Lower lobe of right lung (tissue), 2 donors: Measurements from ENCODE around the gene PRDX1. TPM values are rescaled to one million over a fixed set of nuclear protein-coding genes. Genes with fewer than 3 reads are reported as not detected.
A peak's percentile ranks its signal among the peaks of the same experiment; 100 is the strongest.

Experiments
- ATAC-seq, 2 donors: fragments of 200-7000 bp; cut with Tn5 transposase; one replicate each; pipeline ENCODE4 v1.9.1; 2020 to 2022; ENCODE audit warnings: mild to moderate bottlenecking in 2 of 2, moderate library complexity in 2 of 2
- DNase-seq: peaks from one replicate; pipeline ENCODE4 v3.0.0-alpha.2; 2020
- H3K27ac ChIP-seq: fragments of 200-600 bp; one replicate; pipeline ENCODE4 v1.8.0; 2022
- H3K27me3 ChIP-seq: fragments of 200-600 bp; one replicate; pipeline ENCODE4 v1.8.0; 2022; ENCODE audit warnings: low read depth
- H3K36me3 ChIP-seq: fragments of 200-600 bp; one replicate; pipeline ENCODE4 v1.8.0; 2022; ENCODE audit warnings: mild to moderate bottlenecking
- H3K4me1 ChIP-seq: fragments of 200-600 bp; one replicate; pipeline ENCODE4 v1.8.0; 2022
- H3K4me3 ChIP-seq: fragments of 200-600 bp; one replicate; pipeline ENCODE4 v1.8.0; 2022; ENCODE audit warnings: mild to moderate bottlenecking
- H3K9me3 ChIP-seq: fragments of 200-600 bp; one replicate; pipeline ENCODE4 v1.8.0; 2022
- CTCF ChIP-seq: fragments of 200-600 bp; IDR thresholded peaks from one replicate; pipeline ENCODE4 v1.8.0; 2022; ENCODE audit warnings: antibody characterized with exemption, mild to moderate bottlenecking
- intact Hi-C: fragments of 100-400 bp; cut with DNase I; formaldehyde crosslinking; loops from one replicate; pipeline ENCODE4 v1.11.0; 2022
- total RNA-seq: library from RNA; stranded (reverse); fragmentation: NEBNext Ultra II Directional; extraction: Animal tissue kit (Norgen Biotek cat#: 25700); gene quantifications from one replicate; pipeline ENCODE4 v1.2.1, GENCODE V29; 2021
- donor health status: DM: no; HTN: yes; CAD: no; lungs with severe emphysema.

The PRDX1 gene
- total RNA-seq, 1 donor from 2014 or later, result 417 TPM

GRCh38 chr1:45512641-45513054 is 9.0 kb downstream of the PRDX1 start:
- DNase-seq (no peak), ATAC-seq (peak; percentile 75 to 76)
- no peak overlapping the region for H3K4me3 ChIP-seq
- no peaks in the 10 kb centered on the region for H3K9me3 ChIP-seq
- H3K36me3 ChIP-seq, result peaks cover 96% of the 10 kb centered on the region
- peak; percentile 75 for TF ChIP-seq CTCF
- H3K4me1 ChIP-seq, result peaks cover 27% of the 10 kb centered on the region
- H3K27me3 ChIP-seq, result no peaks in the 10 kb centered on the region
- intact Hi-C loops, result loop anchor here (5.0 kb wide), 1 partner anchor 60 kb away; no protein-coding TSS in a partner anchor
- no peak overlapping the region for H3K27ac ChIP-seq

GRCh38 chr1:45510972-45511527 is 10.6 kb downstream of the PRDX1 start:
- TF ChIP-seq CTCF, result no peak
- H3K36me3 ChIP-seq, result peaks cover 80% of the 10 kb centered on the region

GRCh38 chr1:45510036-45510971 is 11.4 kb downstream of the PRDX1 start:
- peaks cover 73% of the 10 kb centered on the region for H3K36me3 ChIP-seq
- no peak overlapping the region for H3K27ac ChIP-seq
- DNase-seq (no peak), ATAC-seq (peak; percentile 9 to 66)
- TF ChIP-seq CTCF, result no peak
- intact Hi-C loops, result loop anchor here (5.0 kb wide), 1 partner anchor 62 kb away; no protein-coding TSS in a partner anchor
- H3K27me3 ChIP-seq, result no peaks in the 10 kb centered on the region
- no peak overlapping the region for H3K4me3 ChIP-seq
- H3K4me1 ChIP-seq, result peaks cover 16% of the 10 kb centered on the region
- no peaks in the 10 kb centered on the region for H3K9me3 ChIP-seq

More at GRCh38 chr1:45510972-45511527, 10.6 kb downstream of the PRDX1 start:
- Histone ChIP-seq H3K4me3 (no peak overlapping the region), H3K27ac (no peak overlapping the region), H3K4me1 (peaks cover 17% of the 10 kb centered on the region), H3K27me3 (no peaks in the 10 kb centered on the region), H3K9me3 (no peaks in the 10 kb centered on the region)
- no peak for DNase-seq
- ATAC-seq, result no peak
- intact Hi-C loops, result loop anchor here (5.0 kb wide), 1 partner anchor 61 kb away; no protein-coding TSS in a partner anchor

- Histone ChIP-seq H3K27ac (no peak overlapping the region), H3K4me3 (no peak overlapping the region), H3K4me1 (peaks cover 16% of the 10 kb centered on the region), H3K9me3 (no peaks in the 10 kb centered on the region), H3K36me3 (peaks cover 55% of the 10 kb centered on the region), H3K27me3 (no peaks in the 10 kb centered on the region)
- DNase-seq (no peak), ATAC-seq (peak; percentile 16 to 28)
- no peak for TF ChIP-seq CTCF
- intact Hi-C loops, result no loop called here
Measured at GRCh38 chr1:45508295-45509151, 13.2 kb downstream of the PRDX1 start.

- Histone ChIP-seq H3K4me1 (peaks cover 13% of the 10 kb centered on the region), H3K27ac (no peak overlapping the region), H3K9me3 (no peaks in the 10 kb centered on the region), H3K36me3 (peaks cover 49% of the 10 kb centered on the region), H3K27me3 (no peaks in the 10 kb centered on the region), H3K4me3 (no peak overlapping the region)
- TF ChIP-seq CTCF, result no peak
- ATAC-seq, result no peak
- intact Hi-C loops, result no loop called here
- no peak for DNase-seq
Measured at GRCh38 chr1:45507893-45508292, 13.8 kb downstream of the PRDX1 start.
